ENCODE measurements around the gene MRPL14. TPM values are rescaled to one million over a fixed set of nuclear protein-coding genes. Genes with fewer than 3 reads are reported as not detected.

MRPL14 gene
- total and polyA plus RNA-seq, 2 of the 8 experiments (the other 6 are each of a cell fraction or from before 2014, with no cell fraction given) = 82.0 to 97.1 TPM

DNA sequence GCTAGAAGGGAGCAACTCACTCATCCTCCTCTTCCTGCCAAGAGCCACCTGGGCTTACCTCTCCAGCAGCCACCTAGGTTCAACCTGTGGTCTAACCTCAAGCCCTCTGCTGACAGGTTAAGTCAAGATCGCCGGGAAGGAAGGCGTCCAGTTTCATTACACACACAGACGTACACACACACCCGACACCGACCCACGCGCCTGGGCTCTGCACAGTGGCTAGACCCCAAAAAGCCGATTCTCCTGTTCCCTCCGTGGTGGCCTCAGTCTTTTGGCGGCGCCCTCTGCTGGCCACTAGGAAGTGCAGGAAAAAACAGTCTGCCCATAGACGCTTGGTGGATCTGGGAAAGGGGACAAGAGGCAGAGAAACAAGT lies 52.8 kb downstream of the MRPL14 start:
- no peak overlapping the region for H3K56ac ChIP-seq (replicated peaks; ENCODE audit: insufficient read length, low read depth, low read length)
- peak overlapping the region; percentile 30; the same call in 1 of the 2 replicates for H4K8ac ChIP-seq (ENCODE audit: extremely low read depth, insufficient read depth, low read length)
- peak overlapping the region; percentile 95; the same call in 1 of the 2 replicates for H2BK20ac ChIP-seq (ENCODE audit: low read length)
- H3K9ac ChIP-seq (replicated peaks in 1 of 4; ENCODE audit: extremely low read depth in 1 of 4, low read depth in 3 of 4, low read length in 3 of 4) = no peak overlapping the region
- H3K4me1 ChIP-seq (replicated peaks in 1 of 4; ENCODE audit: control insufficient read depth in 3 of 4, insufficient read depth in 4 of 4, low read length in 3 of 4) = peaks cover 9 to 32% (median 26%) of the 10 kb centered on the region in 4 experiments
- H2BK120ac ChIP-seq (replicated peaks; ENCODE audit: low read depth, low read length) = no peak overlapping the region
- peak overlapping the region; percentile 53 for H4K91ac ChIP-seq (replicated peaks; ENCODE audit: insufficient read length, low read length)
- no peak overlapping the region for H2AK5ac ChIP-seq (ENCODE audit: low read depth, low read length)
- peak overlapping the region; percentile 47; the same call in 1 of the 2 replicates for H2BK5ac ChIP-seq (ENCODE audit: low read depth, low read length)
- POLR2A ChIA-PET (ENCODE audit: partially characterized antibody) = interaction anchor here (0.7 to 2.8 kb wide), 11 partner anchors 10 to 407 kb away, joined by 3 to 14 read pairs (median 5); partner anchors contain the start of gene VEGFA
- DNase-seq (ENCODE audit: low read depth in 1 of 2, low spot score in 2 of 2) (peak in 1 of 2 experiments; percentile 81), FAIRE-seq (no peak)
- peaks cover 0 to 9% (median 2%) of the 10 kb centered on the region in 4 experiments; a peak in 4 of 7 replicates for H3K27me3 ChIP-seq (replicated peaks in 1 of 4; ENCODE audit: control insufficient read depth in 3 of 4, extremely low read depth in 1 of 4, insufficient read depth in 3 of 4, low read length in 3 of 4)
- H3K79me1 ChIP-seq (ENCODE audit: low read depth, low read length) = no peaks in the 10 kb centered on the region
- no peaks in the 10 kb centered on the region for H3K79me2 ChIP-seq (ENCODE audit: control insufficient read depth in 1 of 2, insufficient read depth in 2 of 2, low read length in 2 of 2)
- no peak overlapping the region for H3K23ac ChIP-seq (ENCODE audit: insufficient read length)
- peak overlapping the region; percentile 19 for H3K4ac ChIP-seq (replicated peaks; ENCODE audit: insufficient read length, low read depth, low read length)
- H3K14ac ChIP-seq (ENCODE audit: insufficient read length) = no peak overlapping the region
- peak overlapping the region; percentile 68 to 76 for H3K4me2 ChIP-seq (ENCODE audit: insufficient read depth in 1 of 2, low read depth in 2 of 2, low read length in 2 of 2)
- no peak overlapping the region for H3K27ac ChIP-seq (ENCODE audit: low read depth, low read length)
- peaks cover 11% of the 10 kb centered on the region for H3K23me2 ChIP-seq (ENCODE audit: low read depth, low read length)
- TF ChIP-seq CREB1 (IDR thresholded peaks at IDR 0.05) (no peak), BACH1 (IDR thresholded peaks at IDR 0.05; ENCODE audit: low read length) (peak; percentile 52; the same call in 1 of the 2 replicates), TBP (IDR thresholded peaks at IDR 0.05; ENCODE audit: low read depth, low read length) (peak; percentile 24; the same call in 1 of the 2 replicates), HDAC2 (IDR thresholded peaks at IDR 0.05; ENCODE audit: borderline replicate concordance in 1 of 2, low read depth in 2 of 2, low read length in 2 of 2) (peak in 1 of 2 experiments; percentile 44; a peak in 1 of 4 replicates), YY1 (IDR thresholded peaks at IDR 0.05; ENCODE audit: low read depth, low read length) (0 out of 2 replicates have a peak, but pooled peaks have one; percentile 37), RAD21 (IDR thresholded peaks at IDR 0.05 in 1 of 2, conservative IDR thresholded peaks at IDR 0.05 in 1 of 2; ENCODE audit: low read depth in 2 of 2, low read length in 2 of 2) (peak; percentile 67 to 77), TAF7 (optimal IDR thresholded peaks at IDR 0.05; ENCODE audit: borderline replicate concordance, low read depth, low read length) (peak; percentile 28), ASH2L (IDR thresholded peaks at IDR 0.05; ENCODE audit: low read length) (peak; percentile 42), TEAD4 (IDR thresholded peaks at IDR 0.05; ENCODE audit: low read depth, low read length) (no peak)
- TF ChIP-seq, protein P1, sequence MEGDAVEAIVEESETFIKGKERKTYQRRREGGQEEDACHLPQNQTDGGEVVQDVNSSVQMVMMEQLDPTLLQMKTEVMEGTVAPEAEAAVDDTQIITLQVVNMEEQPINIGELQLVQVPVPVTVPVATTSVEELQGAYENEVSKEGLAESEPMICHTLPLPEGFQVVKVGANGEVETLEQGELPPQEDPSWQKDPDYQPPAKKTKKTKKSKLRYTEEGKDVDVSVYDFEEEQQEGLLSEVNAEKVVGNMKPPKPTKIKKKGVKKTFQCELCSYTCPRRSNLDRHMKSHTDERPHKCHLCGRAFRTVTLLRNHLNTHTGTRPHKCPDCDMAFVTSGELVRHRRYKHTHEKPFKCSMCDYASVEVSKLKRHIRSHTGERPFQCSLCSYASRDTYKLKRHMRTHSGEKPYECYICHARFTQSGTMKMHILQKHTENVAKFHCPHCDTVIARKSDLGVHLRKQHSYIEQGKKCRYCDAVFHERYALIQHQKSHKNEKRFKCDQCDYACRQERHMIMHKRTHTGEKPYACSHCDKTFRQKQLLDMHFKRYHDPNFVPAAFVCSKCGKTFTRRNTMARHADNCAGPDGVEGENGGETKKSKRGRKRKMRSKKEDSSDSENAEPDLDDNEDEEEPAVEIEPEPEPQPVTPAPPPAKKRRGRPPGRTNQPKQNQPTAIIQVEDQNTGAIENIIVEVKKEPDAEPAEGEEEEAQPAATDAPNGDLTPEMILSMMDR (IDR thresholded peaks at IDR 0.05; ENCODE audit: control extremely low read depth in 1 of 3, insufficient read depth in 1 of 3, low read depth in 1 of 3, low read length in 3 of 3) = peak in 2 of 3 experiments; percentile 88 to 91; a peak in 3 of 4 replicates
- CTCF ChIA-PET (ENCODE audit: partially characterized antibody) = interaction anchor here (0.6 to 5.8 kb wide), 75 partner anchors 8 to 468 kb away, joined by 3 to 60 read pairs (median 4); partner anchors contain the start of gene VEGFA
- H2AFZ ChIP-seq (ENCODE audit: low read length) = 0 out of 2 replicates have a peak overlapping the region, but pooled peaks have one; percentile 37
- peak overlapping the region in 1 of 4 experiments; percentile 56; a peak in 1 of 8 replicates for H3K4me3 ChIP-seq (ENCODE audit: extremely low read depth in 1 of 4, insufficient read depth in 2 of 4, low read depth in 3 of 4, low read length in 4 of 4)
- peak overlapping the region; percentile 91 for H2BK12ac ChIP-seq (ENCODE audit: low read depth, low read length)
- H2BK15ac ChIP-seq (ENCODE audit: low read length) = peak overlapping the region; percentile 93; the same call in 1 of the 2 replicates
- H4K5ac ChIP-seq (ENCODE audit: insufficient read length, low read depth, low read length) = no peak overlapping the region
- H3K36me3 ChIP-seq (ENCODE audit: control insufficient read depth in 2 of 4, insufficient read depth in 4 of 4, low read length in 3 of 4) = no peaks in the 10 kb centered on the region
- H3K9me3 ChIP-seq (ENCODE audit: insufficient read depth in 2 of 2, low read depth in 1 of 2, low read length in 1 of 2) = no peaks in the 10 kb centered on the region
- WGBS, 2 experiments (ENCODE audit: extremely low coverage in 1 of 2, insufficient coverage in 1 of 2, insufficient read length in 1 of 2, insufficient replicate concordance in 2 of 2, low coverage in 1 of 2, low lambda C conversion rate in 2 of 2, missing lambda C conversion rate in 1 of 2) = 5% methylated on average over 13 of the region's 13 CpGs; no CpG with 5 or more reads in 1 of the 2 experiments
- peak overlapping the region; percentile 97 for H3K18ac ChIP-seq (ENCODE audit: extremely low read depth, low read length)
- H4K20me1 ChIP-seq (replicated peaks in 1 of 2; ENCODE audit: control insufficient read depth in 1 of 2, insufficient read depth in 2 of 2, low read length in 2 of 2) = no peaks in the 10 kb centered on the region
